ENCODE measurements around the gene BRPF1. TPM values are rescaled to one million over a fixed set of nuclear protein-coding genes. Genes with fewer than 3 reads are reported as not detected.

BRPF1 gene
- total and polyA plus RNA-seq, 2 donors (not counting 1 experiment from before 2014, with no cell fraction given), result 4.1 to 12.2 TPM

DNA sequence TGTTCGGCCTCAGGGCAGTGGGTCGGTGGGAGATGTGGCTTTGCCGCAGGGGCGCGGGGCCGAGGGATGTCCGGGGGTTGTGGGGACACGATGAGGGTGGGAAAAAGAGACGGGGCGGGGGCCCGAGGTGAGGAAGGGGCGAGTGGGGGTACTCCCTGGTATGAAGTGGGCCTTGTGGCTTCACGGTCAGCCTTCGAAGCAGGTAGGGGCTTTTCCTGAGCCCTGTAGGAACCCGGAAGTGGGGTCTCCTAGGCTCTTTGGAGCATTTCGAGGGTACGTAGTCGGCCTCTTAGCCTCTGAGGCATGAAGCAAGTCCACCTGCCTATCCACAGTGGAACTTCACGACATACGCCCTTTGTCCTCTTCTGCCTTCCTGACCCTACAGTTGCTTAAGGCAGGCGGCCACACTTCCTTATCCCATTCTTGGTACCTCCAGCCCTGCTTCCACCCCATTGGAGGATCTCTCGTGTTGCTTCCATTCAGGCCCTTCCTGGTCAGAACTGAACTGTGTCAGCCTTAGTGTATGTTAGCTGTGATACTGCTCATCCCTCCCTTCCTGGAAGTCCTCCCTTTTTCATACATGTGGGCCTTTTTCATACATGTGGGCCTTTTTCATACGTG, 61.7 kb downstream of the BRPF1 start:
- peaks cover 52% of the 10 kb centered on the region for H3K79me2 ChIP-seq (ENCODE audit: control insufficient read depth, insufficient read depth, low read length)
- H3K9ac ChIP-seq (ENCODE audit: insufficient read depth, low read length), result peak overlapping the region; percentile 96
- no peaks in the 10 kb centered on the region for H3K27me3 ChIP-seq (ENCODE audit: control insufficient read depth, insufficient read depth, low read length)
- H3K4me1 ChIP-seq (ENCODE audit: control insufficient read depth, extremely low read depth, insufficient read depth, low read length), result peaks cover 3% of the 10 kb centered on the region
- H3K4me2 ChIP-seq (ENCODE audit: extremely low read depth, insufficient read depth, low read length), result peak overlapping the region; percentile 93
- H3K36me3 ChIP-seq (ENCODE audit: control insufficient read depth, insufficient read depth, low read length), result peaks cover 21% of the 10 kb centered on the region
- H3K27ac ChIP-seq (ENCODE audit: insufficient read depth, low read length), result peak overlapping the region; percentile 99
- H4K20me1 ChIP-seq (ENCODE audit: control insufficient read depth, extremely low read depth, insufficient read depth, low read length), result no peaks in the 10 kb centered on the region
- peak; percentile 45 to 55 for DNase-seq (ENCODE audit: low read depth in 2 of 2)
- H3K4me3 ChIP-seq (replicated peaks in 1 of 4; ENCODE audit: control extremely low read depth in 1 of 4, insufficient read depth in 1 of 4, low read depth in 3 of 4, low read length in 4 of 4), result peak overlapping the region; percentile 93 to 100 (median 98)
- TF ChIP-seq CTCF (conservative IDR thresholded peaks at IDR 0.05 in 1 of 2, IDR thresholded peaks at IDR 0.05 in 1 of 2; ENCODE audit: low read depth in 1 of 2, low read length in 2 of 2) (peak in 1 of 2 donors; percentile 5), EZH2 (IDR thresholded peaks at IDR 0.05; ENCODE audit: low read length, missing control alignments) (no peak)
- H2AFZ ChIP-seq (ENCODE audit: low read length), result peak overlapping the region; percentile 21
- no peaks in the 10 kb centered on the region for H3K9me3 ChIP-seq (ENCODE audit: control insufficient read depth, insufficient read depth, low read depth, low read length)

DNA sequence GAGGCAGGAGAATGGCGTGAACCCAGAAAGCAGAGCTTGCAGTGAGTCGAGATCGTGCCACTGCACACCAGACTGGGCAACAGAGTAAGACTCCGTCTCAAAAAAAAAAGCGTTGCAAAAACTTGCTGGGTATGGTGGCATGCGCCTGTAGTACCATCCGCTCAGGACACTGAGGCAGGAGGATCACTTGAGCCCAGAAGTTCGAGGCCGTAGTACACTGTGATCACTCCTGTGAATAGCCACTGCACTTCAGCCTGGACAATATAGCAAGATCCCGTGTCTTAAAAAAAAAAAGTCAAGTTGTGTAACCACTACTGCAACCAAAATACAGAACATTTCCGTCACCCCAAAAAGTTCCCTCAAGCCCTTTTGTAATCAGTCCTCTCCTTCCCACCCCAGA, 62.9 kb downstream of the BRPF1 start:
- peak overlapping the region; percentile 29 for H3K4me2 ChIP-seq (ENCODE audit: extremely low read depth, insufficient read depth, low read length)
- TF ChIP-seq CTCF (conservative IDR thresholded peaks at IDR 0.05 in 1 of 2, IDR thresholded peaks at IDR 0.05 in 1 of 2; ENCODE audit: low read depth in 1 of 2, low read length in 2 of 2) (no peak), EZH2 (IDR thresholded peaks at IDR 0.05; ENCODE audit: low read length, missing control alignments) (no peak)
- no peak for DNase-seq (ENCODE audit: low read depth in 2 of 2)
- H3K9me3 ChIP-seq (ENCODE audit: control insufficient read depth, insufficient read depth, low read depth, low read length), result no peaks in the 10 kb centered on the region
- no peak overlapping the region for H3K4me3 ChIP-seq (replicated peaks in 1 of 4; ENCODE audit: control extremely low read depth in 1 of 4, insufficient read depth in 1 of 4, low read depth in 3 of 4, low read length in 4 of 4)
- H3K27me3 ChIP-seq (ENCODE audit: control insufficient read depth, insufficient read depth, low read length), result no peaks in the 10 kb centered on the region
- H3K79me2 ChIP-seq (ENCODE audit: control insufficient read depth, insufficient read depth, low read length), result peaks cover 53% of the 10 kb centered on the region
- peaks cover 17% of the 10 kb centered on the region for H3K36me3 ChIP-seq (ENCODE audit: control insufficient read depth, insufficient read depth, low read length)
- H3K9ac ChIP-seq (ENCODE audit: insufficient read depth, low read length), result no peak overlapping the region
- H3K4me1 ChIP-seq (ENCODE audit: control insufficient read depth, extremely low read depth, insufficient read depth, low read length), result peaks cover 3% of the 10 kb centered on the region
- H2AFZ ChIP-seq (ENCODE audit: low read length), result no peak overlapping the region
- no peak overlapping the region for H3K27ac ChIP-seq (ENCODE audit: insufficient read depth, low read length)
- H4K20me1 ChIP-seq (ENCODE audit: control insufficient read depth, extremely low read depth, insufficient read depth, low read length), result no peaks in the 10 kb centered on the region

- Histone ChIP-seq H2AFZ (ENCODE audit: low read length) (no peak overlapping the region), H3K4me2 (ENCODE audit: extremely low read depth, insufficient read depth, low read length) (no peak overlapping the region), H3K36me3 (ENCODE audit: control insufficient read depth, insufficient read depth, low read length) (peaks cover 18% of the 10 kb centered on the region), H3K9ac (ENCODE audit: insufficient read depth, low read length) (no peak overlapping the region), H3K9me3 (ENCODE audit: control insufficient read depth, insufficient read depth, low read depth, low read length) (no peaks in the 10 kb centered on the region), H3K27ac (ENCODE audit: insufficient read depth, low read length) (no peak overlapping the region), H3K4me1 (ENCODE audit: control insufficient read depth, extremely low read depth, insufficient read depth, low read length) (peaks cover 3% of the 10 kb centered on the region), H3K4me3 (replicated peaks in 1 of 4; ENCODE audit: control extremely low read depth in 1 of 4, insufficient read depth in 1 of 4, low read depth in 3 of 4, low read length in 4 of 4) (no peak overlapping the region), H4K20me1 (ENCODE audit: control insufficient read depth, extremely low read depth, insufficient read depth, low read length) (no peaks in the 10 kb centered on the region), H3K27me3 (ENCODE audit: control insufficient read depth, insufficient read depth, low read length) (no peaks in the 10 kb centered on the region), H3K79me2 (ENCODE audit: control insufficient read depth, insufficient read depth, low read length) (peaks cover 53% of the 10 kb centered on the region)
- TF ChIP-seq CTCF (conservative IDR thresholded peaks at IDR 0.05 in 1 of 2, IDR thresholded peaks at IDR 0.05 in 1 of 2; ENCODE audit: low read depth in 1 of 2, low read length in 2 of 2) (no peak), EZH2 (IDR thresholded peaks at IDR 0.05; ENCODE audit: low read length, missing control alignments) (no peak)
- DNase-seq (ENCODE audit: low read depth in 2 of 2), result no peak
Measured at GRCh38 chr3:9795207-9795606, 63.7 kb downstream of the BRPF1 start.
